Measurements from ENCODE around the gene PIK3CB.

PIK3CB gene

DNA sequence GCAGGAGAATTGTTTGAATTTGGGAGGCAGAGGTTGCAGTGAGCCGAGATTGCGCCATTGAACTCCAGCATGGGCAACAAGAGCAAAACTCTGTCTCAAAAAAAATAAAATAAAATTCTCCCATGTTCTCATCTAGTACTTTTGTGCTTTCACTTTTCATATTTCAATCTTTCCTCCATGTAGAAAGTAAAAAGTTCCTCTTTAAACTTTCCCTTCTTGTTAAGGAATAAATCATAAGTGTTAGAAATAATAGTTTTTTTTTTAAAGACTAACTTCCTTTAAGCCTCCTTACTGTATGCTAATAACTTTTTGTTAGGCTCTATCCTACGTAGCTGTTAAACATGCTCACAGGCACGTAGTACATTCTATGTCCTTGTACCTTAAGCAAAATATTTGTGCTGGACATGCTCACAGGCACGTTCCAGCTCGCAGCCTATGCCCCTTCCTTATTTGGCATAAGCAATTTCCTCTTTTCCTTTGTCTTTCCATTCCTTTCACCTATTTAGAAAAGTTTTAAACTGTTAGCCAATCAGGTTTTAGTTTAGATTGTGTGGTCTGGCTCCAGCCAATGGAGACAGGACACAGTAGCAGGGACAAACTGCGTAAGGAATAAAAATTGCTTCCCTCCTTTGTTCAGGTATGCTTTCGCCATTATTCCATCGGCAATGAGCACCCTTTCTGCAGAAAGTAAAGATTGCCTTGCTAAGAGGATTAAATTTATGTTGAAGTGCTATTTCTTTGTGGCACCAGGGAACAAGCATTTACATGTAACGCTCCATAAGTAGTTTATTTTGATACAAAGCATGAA lies 38.9 kb upstream of the PIK3CB start:
- no peak overlapping the region for H3K27ac ChIP-seq
- TF ChIP-seq ZFX (IDR thresholded peaks at IDR 0.05; ENCODE audit: borderline replicate concordance) (no peak), CTCF (IDR thresholded peaks at IDR 0.05) (no peak)

DNA sequence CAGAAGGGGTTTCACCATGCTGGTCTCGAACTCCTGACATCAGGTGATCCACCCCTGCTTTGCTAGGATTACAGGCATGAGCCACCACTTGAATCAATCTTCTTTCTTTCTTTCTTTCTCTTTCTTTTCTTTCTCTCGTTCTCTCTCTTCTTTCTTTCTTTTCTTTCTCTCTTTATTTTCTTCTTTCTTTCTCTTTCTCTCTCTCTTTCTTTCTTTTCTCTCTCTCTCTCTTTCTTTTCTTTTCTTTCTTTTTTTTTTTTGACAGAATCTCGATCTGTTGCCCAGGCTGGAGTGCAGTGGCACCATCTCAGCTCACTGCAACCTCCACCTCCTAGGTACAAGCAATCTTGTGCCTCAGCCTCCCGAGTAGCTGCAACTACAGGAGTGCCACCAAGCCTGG lies 37.9 kb upstream of the PIK3CB start:
- no peak overlapping the region for H3K27ac ChIP-seq
- TF ChIP-seq CTCF (IDR thresholded peaks at IDR 0.05) (no peak), ZFX (IDR thresholded peaks at IDR 0.05; ENCODE audit: borderline replicate concordance) (no peak)

DNA sequence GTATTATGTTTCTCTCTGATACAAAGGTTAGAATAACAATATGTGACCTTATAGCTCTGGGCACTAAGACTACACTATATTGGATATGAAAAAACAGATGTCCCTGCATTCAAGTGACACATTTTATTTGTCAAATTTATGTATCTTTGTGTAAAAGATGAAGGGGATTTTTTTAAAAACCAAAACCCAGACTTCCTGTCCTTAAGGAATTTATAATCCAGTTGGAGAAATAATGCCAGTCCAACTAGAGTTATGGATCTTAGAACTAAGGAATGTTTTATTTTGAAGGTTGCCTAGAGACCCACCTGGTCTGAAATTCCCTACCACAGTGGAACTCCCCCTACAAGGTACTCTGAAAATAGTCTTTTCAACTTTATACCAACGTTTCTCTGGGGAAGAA lies 33.3 kb upstream of the PIK3CB start:
- H3K27ac ChIP-seq = no peak overlapping the region
- TF ChIP-seq ZFX (IDR thresholded peaks at IDR 0.05; ENCODE audit: borderline replicate concordance) (no peak), CTCF (IDR thresholded peaks at IDR 0.05) (no peak)

DNA sequence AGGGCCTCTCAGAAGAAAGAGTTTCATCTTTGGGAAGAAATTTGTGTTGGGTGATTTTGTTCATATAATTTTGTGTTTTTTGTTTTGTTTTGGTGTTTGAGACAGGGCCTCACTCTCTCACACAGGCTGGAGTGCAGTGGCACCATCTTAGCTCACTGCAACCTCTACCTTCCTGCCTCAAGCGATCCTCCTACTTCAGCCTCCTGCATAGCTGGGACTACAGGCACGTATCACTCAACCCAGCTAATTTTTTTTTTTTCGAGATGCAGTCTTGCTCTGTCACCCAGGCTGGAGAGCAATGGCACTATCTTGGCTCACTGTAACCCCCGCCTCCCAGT lies 29.0 kb upstream of the PIK3CB start:
- H3K27ac ChIP-seq = peak overlapping the region; percentile 85
- TF ChIP-seq ZFX (IDR thresholded peaks at IDR 0.05; ENCODE audit: borderline replicate concordance) (no peak), CTCF (IDR thresholded peaks at IDR 0.05) (no peak)

DNA sequence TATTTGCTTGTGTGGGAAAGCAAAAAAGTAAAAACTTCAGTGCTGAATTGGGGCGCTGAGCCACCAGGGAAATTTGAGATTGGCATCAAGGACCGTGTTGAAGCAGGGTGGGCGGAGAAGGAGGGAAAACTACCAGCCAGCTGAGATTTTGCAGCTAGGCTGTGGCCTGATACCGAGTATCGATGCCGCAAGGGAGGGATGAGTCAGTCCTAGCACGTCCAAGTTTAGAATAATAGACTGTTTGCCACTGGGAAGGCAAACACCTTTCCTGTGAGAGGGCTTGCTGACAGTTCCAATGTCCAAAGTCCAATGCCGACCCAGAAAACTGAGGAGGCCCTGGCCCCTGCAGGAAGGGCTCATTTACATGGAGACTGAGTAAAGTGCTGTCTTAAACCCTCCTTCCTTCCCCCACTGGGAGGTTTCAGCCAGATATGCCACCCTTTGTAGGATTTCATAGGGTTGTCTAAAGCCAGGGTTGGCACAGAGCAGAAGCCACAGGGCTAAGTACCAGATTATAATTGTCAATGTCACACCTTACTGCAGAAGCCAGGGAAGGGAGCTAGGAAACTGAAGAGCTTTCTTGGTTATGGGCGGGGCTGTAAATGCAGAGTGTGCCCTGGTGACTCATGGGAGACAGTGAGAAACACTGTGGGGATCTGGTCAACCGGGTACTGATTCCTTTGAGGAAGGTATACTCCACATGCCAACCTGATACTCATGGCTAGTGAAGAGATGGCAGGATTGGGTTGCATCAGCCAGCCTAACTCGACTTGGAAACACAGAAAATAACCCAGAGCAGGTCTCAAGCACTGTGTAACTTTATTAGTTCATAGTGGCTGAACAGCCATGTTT lies 28.4 kb upstream of the PIK3CB start:
- H3K27ac ChIP-seq = peak overlapping the region; percentile 85
- TF ChIP-seq ZFX (IDR thresholded peaks at IDR 0.05; ENCODE audit: borderline replicate concordance) (no peak), CTCF (IDR thresholded peaks at IDR 0.05) (no peak)

- H3K27ac ChIP-seq = peak overlapping the region; percentile 85
Measured at GRCh38 chr3:138862531-138862923, 27.8 kb upstream of the PIK3CB start.

More at GRCh38 chr3:138862531-138862923, 27.8 kb upstream of the PIK3CB start:
- TF ChIP-seq CTCF (IDR thresholded peaks at IDR 0.05) = no peak
- TF ChIP-seq ZFX (IDR thresholded peaks at IDR 0.05; ENCODE audit: borderline replicate concordance) = no peak

Measured in 22Rv1 (cell line).